Activated CD8-positive, alpha-beta memory T cell treated with anti-CD3 and anti-CD28 coated beads, Interleukin-2, amount 50 U/mL, for 1 hour (primary cell): ENCODE data around the gene TRAF4.
A peak's percentile ranks its signal among the peaks of the same experiment; 100 is the strongest.
"Not testable (repeated sequence)": the region's sequence is repeated elsewhere in the genome, so short reads cannot be mapped to it uniquely, and the experiment has no call there.

ENCODE experiments used
- DNase-seq: peaks from one replicate; pipeline ENCODE4 v3.0.0-alpha.2; 2020; ENCODE audit errors: extremely low read depth

Gene TRAF4

DNA sequence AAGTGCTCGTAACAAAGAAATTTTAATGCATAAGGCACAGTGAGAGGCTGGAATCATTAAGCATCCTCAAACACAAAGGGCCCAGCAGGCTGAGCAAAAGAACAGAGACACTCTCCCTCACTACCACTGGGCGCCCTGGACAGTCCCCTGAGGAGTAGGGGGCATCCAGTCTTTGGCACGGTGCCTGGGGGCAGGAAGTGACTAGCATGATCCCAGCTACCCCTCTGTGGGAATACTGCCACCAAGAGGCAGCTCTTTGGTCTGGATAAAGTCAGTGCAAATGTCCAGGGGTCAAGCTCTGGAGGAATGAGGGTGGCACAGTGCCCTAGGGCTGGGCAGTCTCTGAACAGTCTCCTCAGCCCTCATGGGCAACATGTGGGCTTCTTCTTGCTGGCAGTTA is 29.5 kb upstream of the TRAF4 start:
- no peak for DNase-seq

DNA sequence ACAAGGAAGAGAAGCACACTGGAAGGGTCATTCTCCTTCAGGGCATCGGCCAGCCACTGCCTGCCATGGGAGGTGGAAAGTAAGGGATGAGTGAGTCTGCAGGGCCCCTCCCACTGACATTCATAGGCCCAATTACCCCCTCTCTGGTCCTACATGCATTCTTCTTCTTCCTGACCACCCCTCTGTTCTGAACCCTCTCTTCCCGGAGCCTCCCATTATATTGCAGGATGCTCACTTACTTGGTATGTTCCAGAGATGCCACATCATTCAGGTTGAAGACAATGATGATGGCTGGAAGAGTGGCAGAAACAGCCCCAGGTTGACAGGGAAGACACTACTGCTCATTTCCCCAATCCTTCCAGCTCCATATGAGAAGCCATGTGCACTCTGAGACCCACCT is 28.6 kb upstream of the TRAF4 start:
- DNase-seq: no peak

DNA sequence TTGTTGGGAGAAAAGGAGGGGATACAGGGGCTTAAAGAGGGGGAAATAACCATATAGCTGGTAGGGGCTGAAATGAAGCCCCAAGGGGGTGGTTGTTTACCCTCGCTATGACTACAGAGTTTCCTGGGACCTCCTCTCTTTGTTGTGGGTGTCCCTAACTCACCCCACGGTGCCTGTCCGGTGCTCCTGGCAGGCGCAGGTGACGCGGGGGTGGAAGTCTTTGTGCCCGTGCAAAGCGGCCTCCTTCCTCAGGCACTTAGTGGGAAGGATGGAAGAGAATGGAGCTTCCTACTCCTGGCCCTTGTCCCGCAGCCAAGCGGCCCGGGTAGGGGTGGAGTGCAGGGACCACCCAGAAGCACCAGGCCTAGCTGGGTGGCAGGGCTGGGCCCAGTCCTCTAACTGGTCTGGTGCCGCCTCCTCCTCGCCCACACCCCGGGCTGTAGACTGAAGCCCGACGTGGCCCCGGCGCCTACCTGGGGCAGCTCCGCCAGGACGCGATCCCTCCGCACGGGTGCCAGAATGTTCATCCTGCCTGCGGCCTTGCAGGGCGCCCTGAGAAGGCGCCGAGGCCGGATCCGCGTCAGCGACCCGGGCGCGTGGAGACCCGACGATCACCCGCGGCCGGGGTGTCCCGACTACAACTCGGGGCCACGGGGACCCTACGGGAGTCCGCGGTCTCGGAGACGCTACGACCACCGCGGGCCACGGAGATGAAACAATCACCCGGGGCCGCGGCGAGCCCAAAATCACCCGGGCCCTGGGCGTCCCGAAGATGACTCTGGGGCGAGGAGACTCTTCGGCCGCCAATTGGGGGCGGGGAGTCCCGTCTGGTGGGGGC is 26.9 kb upstream of the TRAF4 start:
- DNase-seq: no peak

DNA sequence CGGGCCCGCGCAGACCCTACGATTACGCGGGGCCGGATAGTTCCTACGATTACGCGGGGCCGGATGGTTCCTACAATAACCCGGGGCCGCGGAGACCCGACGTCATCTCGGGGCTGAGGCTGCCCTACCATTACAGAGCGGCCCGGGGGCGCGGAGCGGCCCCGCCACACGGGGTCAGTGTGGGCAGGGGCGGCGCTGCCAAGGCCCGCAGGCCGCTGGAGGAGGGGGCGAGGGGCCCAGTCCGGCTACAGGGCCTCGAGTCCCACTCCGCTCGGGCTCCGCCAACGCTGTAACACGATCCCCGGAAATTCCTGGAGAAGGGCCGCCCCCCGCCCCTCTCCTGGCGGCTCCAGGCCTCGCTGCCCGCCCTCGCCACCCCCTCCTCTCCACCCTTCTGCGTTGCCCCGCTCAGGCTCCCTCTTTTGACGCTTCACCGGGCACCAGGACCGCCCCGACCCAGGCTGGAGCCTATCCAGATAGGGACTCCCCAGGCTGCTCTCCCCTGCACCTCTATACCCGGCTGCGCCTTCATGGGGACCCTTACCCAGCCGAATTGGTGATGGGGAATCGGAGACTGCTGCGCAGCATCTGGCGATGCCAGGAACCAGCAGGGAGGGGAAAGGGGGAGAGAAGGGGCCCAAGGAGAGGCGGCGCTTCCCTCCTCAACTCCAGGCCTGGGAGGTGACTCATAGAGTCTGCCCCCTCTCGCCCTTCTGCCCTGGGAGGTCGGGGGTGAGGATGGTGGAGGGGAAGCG is 26.1 kb upstream of the TRAF4 start, which contains the start of gene RAB34:
Gene RAB34, minus strand, starts transcription at position 291 of the 755 bp plus-strand sequence. CDS start 602 bp downstream, outside the sequence.
- DNase-seq: no peak

DNA sequence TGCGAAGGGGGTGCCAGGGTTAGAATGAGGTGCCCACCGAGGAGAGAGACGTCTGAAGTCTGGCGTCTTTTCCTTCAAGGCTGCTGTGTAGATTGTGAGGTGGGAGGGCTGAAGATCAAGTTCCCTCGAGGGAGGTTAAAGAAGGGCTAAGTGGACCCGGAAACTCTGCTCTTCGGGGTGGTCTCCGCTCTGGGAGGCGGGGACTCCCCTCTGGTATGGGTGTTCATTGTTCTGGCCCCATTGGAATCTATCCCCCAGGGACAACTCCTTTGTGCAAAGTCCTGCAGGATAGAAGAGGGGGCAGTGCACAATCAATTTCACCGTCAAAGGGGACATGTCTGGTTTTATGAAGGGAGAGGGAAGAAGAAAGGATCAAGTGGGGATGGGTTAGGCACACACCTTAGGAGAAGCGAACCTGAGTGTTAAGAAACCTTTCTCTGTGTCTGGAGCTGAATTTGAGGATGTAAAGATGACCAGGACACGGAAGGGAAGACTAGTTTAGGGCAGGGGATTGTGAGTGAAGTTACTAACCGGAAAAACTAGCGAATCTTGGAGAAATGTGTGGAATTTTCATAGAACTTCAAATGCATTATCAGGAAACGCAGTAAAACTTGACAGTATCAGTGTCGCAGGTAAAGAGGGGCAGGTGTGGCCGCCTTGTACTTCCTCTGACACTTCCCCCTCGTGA is 25.3 kb upstream of the TRAF4 start:
- no peak for DNase-seq

DNA sequence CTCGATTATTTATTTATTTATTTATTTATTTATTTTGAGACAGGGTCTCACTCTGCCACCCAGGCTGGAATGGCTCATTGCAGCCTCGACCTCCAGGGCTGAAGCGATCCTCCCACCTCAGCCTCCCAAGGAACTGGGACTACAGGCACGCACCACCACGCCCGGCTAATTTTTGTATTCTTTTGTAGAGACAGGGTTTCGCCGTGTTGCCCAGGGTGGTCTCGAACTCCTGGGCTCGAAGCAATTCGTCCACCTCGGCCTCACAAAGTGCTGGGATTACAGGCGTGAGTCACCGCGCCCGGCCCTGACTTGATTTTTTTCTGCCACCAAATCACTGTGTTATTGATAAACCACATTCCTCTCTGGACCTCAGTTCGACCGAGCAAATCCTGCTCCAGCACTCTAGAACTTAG is 24.8 kb upstream of the TRAF4 start:
- no peak for DNase-seq

DNA sequence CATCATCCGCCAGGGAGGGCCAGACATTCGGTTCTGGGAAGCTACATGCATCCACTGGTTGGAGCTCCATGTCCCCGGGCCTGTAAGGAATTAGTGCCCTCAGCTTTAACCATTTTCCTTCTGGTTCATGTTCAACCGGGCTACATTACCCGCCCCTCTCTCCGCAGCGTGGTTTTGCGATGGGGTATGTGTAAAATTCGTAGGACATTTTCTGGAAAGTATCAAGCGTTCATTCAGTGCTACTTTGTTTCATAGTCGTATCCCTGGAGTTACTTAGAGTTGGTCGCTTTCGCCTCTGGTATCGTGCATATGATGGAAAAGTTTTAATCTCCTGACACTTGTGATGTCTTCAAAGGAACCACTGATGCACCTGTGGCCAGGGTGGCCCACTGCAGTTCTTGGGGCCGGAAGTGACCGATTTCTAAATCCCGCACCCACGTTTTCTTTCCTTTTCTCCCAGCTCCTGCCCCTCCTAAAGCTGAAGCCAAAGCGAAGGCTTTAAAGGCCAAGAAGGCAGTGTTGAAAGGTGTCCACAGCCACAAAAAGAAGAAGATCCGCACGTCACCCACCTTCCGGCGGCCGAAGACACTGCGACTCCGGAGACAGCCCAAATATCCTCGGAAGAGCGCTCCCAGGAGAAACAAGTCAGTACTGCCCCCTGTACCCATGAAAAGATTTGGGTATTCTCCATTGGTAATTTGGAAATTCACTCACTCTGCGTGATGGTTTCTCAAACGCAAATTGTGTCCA is 23.4 kb upstream of the TRAF4 start:
- no peak for DNase-seq

DNA sequence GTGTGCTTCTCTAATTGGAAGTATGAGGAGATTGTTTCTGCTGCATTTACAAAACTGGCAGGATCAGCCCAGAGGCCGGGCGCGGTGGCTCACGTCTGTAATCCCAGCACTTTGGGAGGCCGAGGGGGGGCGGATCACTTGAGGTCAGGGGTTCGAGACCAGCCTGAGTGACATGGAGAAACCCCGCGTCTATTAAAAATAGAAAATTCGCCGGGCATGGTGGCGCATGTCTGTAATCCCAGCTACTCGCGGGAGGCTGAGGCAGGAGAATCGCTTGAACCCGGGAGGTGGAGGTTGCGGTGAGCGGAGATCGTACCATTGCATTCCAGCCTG is 22.8 kb upstream of the TRAF4 start:
- DNase-seq: not testable (repeated sequence)

DNA sequence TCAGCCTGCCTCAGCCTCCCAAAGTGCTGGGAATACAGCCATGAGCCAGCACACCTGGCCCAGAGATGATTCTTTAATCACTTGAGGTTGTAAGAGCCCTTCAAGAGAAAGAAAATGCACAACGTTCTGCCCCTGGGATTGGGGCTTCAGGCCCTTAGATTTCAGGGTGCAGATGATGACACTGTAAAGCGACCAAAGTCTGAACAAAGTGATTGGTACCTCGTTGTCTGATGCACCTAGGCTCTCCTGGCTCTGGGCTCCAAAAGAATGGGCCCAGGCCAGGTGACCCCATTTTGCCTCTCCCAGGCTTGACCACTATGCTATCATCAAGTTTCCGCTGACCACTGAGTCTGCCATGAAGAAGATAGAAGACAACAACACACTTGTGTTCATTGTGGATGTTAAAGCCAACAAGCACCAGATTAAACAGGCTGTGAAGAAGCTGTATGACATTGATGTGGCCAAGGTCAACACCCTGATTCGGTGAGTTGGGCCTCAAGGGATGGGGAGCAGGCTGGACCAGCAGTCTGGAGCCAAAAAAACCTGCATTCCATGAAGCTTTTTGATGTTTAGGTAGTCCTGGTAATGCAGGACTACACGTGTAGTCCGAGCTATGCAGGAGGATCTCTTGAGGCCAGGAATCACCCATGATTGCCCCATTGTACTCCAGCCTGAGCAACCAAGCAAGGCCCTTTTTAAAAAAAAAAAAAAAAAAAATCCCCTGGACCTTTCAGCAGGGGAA is 21.2 kb upstream of the TRAF4 start:
- no peak for DNase-seq

DNA sequence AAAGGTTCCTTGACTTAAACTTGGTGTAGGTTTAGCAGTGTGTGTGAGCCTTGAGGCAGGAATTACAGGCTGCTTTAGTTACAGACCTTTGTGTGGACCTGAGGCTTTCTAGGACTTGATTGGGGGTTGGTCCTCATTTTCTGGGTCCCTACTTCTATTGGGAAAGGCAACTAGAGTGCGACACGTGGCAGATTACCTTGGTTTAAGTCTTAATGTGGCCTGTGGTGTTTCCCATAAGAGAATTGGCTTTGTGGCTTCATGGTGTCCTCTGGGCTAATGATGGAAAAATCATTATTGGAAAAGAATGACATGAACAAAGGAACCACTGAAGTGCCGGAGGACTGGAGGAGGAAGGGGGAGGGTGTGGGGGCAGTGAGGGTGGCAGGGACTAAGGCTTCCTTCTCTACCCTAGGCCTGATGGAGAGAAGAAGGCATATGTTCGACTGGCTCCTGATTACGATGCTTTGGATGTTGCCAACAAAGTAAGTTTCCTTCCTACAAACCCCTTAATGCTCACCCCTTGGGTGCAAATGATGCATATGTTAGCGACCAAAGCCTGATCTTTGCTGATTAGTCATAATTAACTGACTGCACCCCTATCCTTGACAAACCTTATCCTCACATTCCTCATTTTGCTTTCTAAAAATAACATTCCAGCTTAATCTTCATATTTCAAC is 20.5 kb upstream of the TRAF4 start:
- DNase-seq: no peak

DNA sequence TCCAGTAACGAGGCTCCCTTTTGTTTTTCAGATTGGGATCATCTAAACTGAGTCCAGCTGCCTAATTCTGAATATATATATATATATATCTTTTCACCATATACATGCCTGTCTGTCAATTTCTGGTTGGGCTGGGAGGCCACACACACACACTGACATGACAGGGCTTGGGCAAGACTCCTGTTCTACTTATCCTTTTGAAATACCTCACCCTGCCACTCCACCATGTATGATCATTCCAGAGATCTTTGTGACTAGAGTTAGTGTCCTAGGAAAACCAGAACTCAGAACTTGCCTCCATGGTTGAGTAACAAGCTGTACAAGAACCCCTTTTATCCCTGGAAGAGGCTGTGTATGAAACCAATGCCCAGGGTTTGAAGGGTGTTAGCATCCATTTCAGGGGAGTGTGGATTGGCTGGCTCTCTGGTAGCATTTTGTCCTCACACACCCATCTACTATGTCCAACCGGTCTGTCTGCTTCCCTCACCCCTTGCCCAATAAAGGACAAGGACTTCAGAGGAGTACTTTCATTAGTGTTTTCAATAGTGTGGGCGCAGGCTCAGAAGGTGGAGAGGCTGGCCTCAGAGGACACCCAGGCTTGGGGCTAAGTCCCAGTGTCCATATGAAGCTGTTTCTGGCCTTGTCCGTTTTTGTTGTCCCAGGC is 19.8 kb upstream of the TRAF4 start:
- DNase-seq: not testable (repeated sequence)

DNA sequence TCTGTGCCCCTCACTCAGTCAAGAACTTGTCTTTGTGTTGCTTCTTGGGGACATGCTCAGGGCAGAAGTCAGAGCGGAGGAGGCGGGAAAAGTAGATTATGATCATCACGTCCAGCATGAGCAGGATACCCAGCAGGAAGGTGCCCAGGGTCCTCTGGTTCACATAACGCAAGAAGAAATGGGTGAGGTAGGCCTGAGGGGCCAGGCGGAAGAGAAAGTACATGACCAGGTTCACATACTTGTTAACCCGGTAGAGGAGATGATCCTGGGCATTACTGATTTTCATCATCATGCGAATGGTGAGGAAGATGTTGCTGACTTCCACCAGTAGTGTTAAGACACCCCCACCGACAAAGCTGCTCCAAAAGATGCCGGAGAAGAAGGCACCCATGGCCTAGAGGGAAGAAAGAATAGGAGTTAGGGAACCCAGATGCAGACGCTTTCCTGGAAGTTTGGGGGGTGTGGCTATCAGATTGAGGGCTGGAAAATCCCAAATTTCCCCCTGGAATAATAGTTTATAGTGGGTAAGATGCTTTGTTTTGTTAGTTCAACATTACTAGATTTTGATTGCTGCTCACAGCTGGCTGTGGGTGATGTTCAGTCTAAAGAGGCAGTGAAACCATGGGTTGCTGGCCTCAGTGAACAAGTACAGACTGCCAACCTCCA is 19.2 kb upstream of the TRAF4 start:
- DNase-seq: no peak

DNA sequence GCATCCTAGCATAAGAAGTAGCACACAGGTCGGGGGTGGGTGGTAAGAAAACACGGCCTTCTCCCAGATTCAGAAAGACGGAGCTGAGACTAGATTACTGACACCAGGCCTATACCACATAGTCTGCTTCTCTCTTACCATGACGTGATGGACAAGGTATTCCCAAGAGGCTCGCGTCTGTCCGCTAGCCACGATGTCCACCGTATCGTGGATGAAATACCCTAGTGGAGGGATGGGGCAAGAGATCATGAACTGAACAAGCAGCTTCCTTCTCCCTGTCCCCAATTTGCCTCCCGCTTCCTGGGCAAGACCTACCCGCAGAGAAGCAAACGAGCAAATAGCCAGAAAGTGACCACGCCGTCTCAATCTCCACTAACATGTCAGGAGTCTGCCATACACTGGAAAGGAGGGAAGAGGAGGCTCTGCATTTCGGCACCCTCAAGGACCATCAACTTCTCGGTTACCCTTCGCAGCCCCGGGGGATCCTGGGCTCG is 18.6 kb upstream of the TRAF4 start:
- DNase-seq: no peak

DNA sequence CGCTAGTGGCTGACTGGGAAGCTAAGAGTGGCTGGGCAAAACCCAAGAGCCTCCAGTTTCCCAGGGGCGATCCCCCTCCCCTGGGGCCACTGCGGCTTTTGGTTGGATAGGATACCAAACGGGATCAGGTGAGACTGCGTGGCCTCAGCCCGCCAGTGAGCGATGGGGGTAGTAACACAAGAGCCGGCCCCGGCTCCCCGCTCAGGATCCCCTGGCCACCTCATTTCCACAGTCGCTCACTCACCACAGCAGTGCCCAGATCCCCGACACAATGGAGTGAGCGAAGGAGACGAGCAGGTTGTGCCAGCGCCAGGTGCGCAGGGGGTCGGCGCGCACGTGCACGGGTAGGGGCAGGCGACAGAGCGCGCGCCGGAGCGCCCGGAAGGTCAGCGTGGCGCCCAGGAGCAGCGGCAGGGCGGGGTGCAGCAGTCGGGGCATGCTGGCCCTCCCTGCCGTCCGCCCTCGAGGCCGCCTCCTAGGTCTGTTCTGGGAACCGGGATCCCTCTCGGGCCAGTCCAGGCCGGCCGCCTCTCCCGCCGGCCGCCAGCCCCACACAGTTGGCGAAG is 18.1 kb upstream of the TRAF4 start:
- no peak for DNase-seq

DNA sequence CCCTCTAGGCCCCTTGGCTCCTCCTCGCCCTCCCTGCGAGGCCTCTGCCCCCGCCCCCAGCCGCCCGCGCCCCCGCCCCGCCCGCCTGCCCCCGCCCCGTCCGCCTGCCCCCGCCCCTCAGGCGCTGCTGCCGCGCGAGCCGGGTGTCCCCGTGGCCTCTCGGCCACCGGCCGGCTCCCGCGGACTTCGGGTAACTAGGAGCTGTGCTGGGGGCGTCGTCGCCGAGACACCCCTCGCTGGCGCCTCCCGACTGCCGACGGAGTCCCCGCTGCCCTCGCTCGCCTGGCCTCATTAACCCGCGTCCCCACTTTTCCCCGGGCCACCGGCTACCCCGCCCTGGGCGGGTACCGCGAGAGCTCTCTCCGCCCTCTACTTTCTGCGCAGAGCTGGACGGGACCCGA is 17.6 kb upstream of the TRAF4 start, which contains the start of gene TLCD1:
Gene TLCD1, minus strand, starts transcription at position 8 of the 401 bp plus-strand sequence. CDS start 136 bp downstream, outside the sequence.
- DNase-seq: no peak

DNA sequence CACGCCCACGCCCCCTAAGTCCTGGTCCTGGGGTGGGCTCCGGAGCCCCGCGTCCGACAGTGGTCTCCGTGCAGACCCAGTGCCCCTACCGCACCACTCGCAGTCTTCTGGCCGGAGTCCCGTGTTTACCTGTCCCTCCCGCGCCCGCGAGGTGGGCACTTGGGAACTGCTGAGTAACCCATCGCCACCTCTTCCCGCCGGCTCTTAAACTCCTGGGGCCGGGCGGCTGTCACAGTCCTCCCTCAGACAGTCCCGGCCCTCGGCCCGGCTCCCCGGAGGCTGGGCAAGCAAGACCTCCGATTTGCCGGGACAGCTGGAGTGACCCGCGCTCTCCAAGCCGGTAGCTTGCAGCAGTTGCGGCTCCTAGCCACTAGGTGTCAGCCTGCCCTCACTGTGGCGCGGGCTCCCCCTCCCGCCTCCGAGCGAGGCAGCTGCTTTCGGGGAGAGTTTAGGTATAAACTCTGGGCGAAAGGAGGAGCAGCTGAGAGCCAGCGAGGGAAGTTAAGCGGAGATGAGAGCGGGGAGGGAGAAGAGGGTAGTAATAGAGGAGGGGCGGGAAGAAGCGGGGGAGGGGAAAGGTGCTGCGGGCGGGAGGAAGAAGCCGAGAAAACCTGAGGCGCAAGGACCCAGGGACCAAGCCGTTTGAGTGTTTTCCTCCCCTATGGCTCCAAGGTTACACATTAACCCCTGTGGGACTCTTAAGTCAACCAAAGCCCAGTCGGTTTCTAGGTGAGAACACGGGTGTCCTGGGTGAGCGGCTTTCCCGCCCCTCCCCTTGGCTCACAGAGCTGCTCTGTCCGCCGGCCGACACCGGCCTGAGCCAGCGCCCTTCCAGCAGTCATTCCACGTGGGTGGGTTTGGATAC is 17.0 kb upstream of the TRAF4 start:
- peak; percentile 62 for DNase-seq

DNA sequence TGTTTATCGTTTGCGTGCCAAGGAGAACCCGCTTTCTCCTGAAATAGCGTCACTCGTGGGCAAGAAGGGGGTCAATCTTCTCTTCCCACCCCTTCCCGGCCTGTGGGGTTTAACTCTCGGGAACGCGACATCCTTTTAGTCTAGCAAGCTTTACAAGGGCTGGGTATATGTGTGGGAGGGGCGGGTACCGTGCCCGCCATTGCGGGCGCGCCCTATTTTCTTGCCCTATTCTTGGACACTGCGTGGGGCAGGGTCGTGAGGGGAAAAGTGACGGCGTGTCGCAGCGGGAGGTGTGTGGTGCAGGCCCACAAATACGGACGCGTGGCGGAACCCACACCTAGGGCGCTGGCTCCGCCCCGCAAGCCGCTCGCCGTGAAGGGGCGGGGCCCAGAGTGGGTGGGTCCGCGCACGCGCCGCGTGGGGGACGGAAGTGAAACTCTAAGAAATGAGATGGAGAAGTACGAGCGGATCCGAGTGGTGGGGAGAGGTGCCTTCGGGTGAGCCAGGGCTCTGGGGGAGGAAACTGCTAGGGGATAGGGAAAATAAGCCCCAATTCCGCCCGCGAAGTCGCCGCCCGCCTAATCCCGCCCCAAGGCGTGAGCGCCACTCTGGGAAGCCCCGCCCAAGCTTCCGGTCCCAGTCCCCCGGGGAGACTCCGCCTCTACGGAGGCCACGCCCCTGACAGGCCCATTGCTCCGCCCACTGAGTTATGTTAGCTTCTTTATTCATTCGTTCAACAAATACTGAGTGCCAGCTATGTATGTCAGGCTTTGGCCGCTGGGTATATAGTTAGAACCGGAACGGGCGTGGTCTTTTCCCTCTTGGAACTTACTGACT is 15.2 kb upstream of the TRAF4 start, which contains the start of gene NEK8:
Gene NEK8, plus strand, starts transcription at position 425 of the 837 bp plus-strand sequence. Its CDS starts 26 bp downstream, at position 451.
- DNase-seq: peak; percentile 87
